Effector memory CD4-positive, alpha-beta T cell (primary cell): ENCODE results near the gene IL6R.
A peak's percentile ranks its signal among the peaks of the same experiment; 100 is the strongest.

Source experiments
- DNase-seq, 3 donors: peaks; one replicate each; pipeline ENCODE4 v3.0.0-alpha.2; 2020
- H3K27ac ChIP-seq: 2 replicates; pipeline ENCODE4 v1.7.0; 2013; ENCODE audit warnings: mild to moderate bottlenecking, low read length, moderate library complexity; ENCODE audit not compliant: insufficient read depth, poor library complexity, severe bottlenecking
- H3K27me3 ChIP-seq: replicated peaks from 2 replicates; pipeline ENCODE4 v1.7.0; 2013; ENCODE audit warnings: mild to moderate bottlenecking, low read length; ENCODE audit not compliant: insufficient read depth, control insufficient read depth, poor library complexity, severe bottlenecking
- H3K36me3 ChIP-seq: 2 replicates; pipeline ENCODE4 v1.7.0; 2013; ENCODE audit warnings: mild to moderate bottlenecking, low read length, moderate library complexity; ENCODE audit not compliant: control insufficient read depth, insufficient read depth
- H3K4me1 ChIP-seq: 2 replicates; pipeline ENCODE4 v1.7.0; 2013; ENCODE audit warnings: low read length, mild to moderate bottlenecking; ENCODE audit not compliant: control insufficient read depth, insufficient read depth, poor library complexity, severe bottlenecking
- H3K4me3 ChIP-seq: 2 replicates; pipeline ENCODE4 v1.7.0; 2013; ENCODE audit warnings: low read length, low read depth, mild to moderate bottlenecking; ENCODE audit not compliant: insufficient read depth, poor library complexity, severe bottlenecking
- H3K9me3 ChIP-seq: 2 replicates; pipeline ENCODE4 v1.7.0; 2013; ENCODE audit warnings: mild to moderate bottlenecking, low read length, moderate library complexity; ENCODE audit not compliant: control insufficient read depth

Gene IL6R

DNA sequence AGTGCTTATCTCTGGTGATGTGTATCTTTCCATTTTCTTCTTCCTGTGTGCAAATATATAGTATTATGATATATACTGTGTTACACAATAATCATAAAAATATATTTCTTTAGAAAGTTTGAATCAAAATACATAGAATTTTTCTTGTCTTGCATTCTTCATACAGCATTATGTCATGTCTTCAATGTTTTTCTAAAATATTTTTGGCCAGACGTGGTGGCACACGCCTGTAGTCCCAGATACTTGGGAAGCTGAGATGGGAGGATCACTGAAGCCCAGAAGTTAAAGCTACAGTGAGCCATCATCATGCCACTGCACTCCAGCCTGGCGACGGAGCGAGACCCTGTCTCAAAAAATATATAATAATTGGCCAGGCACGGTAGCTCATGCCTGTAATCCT, 41.6 kb downstream of the IL6R start:
- DNase-seq: no peak
- Histone ChIP-seq H3K27ac (no peak overlapping the region), H3K4me1 (peaks cover 10% of the 10 kb centered on the region)

DNA sequence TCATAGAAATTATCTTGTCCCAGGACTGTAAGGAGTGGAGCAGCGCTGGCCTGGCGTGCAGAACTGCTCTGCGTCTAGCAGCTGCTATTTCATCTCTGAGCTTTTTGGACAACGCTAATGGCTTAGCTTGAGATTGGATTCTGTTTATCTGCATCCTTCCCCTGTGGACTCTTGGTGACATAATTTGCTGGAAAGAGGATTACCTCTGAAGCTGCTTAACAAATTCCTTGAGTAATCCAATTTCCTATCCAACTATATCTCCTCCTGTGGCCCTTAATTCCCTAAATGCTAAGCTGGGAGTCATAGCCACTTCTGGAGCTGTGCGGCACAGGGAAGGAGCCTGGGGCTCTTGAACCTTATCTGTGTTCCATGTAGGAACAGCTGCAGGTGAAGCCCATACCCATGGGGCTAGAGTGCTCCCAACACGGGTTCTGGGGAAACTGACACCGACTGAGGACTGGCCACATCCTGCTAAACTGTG, 43.2 kb downstream of the IL6R start:
- peaks cover 7% of the 10 kb centered on the region for H3K4me1 ChIP-seq
- H3K9me3 ChIP-seq: no peaks in the 10 kb centered on the region
- DNase-seq: no peak
- no peak overlapping the region for H3K27ac ChIP-seq
- H3K36me3 ChIP-seq: peaks cover 61% of the 10 kb centered on the region
- no peak overlapping the region for H3K4me3 ChIP-seq
- no peaks in the 10 kb centered on the region for H3K27me3 ChIP-seq

More for the DNA sequence above, 41.6 kb downstream of the IL6R start:
- H3K9me3 ChIP-seq: no peaks in the 10 kb centered on the region
- H3K27me3 ChIP-seq: no peaks in the 10 kb centered on the region
- peaks cover 59% of the 10 kb centered on the region for H3K36me3 ChIP-seq
- H3K4me3 ChIP-seq: no peak overlapping the region

DNA sequence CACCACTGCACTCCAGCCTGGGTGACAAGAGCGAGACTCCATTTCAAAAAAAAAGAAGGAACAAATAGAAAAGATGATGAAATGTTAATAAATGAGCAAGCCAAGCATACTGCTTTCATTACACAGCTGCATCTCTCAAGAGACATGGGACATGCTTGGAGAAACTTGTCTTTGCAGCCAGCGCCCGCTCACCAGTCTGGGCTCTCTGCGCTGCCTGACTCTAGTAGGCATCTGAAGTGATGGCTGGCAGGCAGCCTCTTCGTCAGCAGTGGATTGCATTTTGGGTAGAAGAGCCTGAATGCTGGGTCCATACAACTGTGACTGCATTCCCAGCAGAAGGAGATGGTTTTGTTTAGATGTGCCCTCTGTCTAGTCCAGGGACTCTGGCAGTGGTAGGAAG, 48.0 kb downstream of the IL6R start:
- Histone ChIP-seq H3K27me3 (no peaks in the 10 kb centered on the region), H3K4me1 (no peaks in the 10 kb centered on the region), H3K9me3 (no peaks in the 10 kb centered on the region), H3K36me3 (peaks cover 65% of the 10 kb centered on the region), H3K4me3 (no peak overlapping the region), H3K27ac (no peak overlapping the region)
- no peak for DNase-seq

- Histone ChIP-seq H3K27ac (no peak overlapping the region), H3K4me1 (no peaks in the 10 kb centered on the region), H3K27me3 (no peaks in the 10 kb centered on the region), H3K9me3 (no peaks in the 10 kb centered on the region), H3K4me3 (no peak overlapping the region), H3K36me3 (peaks cover 63% of the 10 kb centered on the region)
- no peak for DNase-seq
Observed at GRCh38 chr1:154453574-154454352, 48.6 kb downstream of the IL6R start.

GRCh38 chr1:154454386-154455120, 49.4 kb downstream of the IL6R start:
- Histone ChIP-seq H3K36me3 (peaks cover 58% of the 10 kb centered on the region), H3K4me3 (no peak overlapping the region), H3K4me1 (no peaks in the 10 kb centered on the region), H3K27ac (no peak overlapping the region), H3K9me3 (no peaks in the 10 kb centered on the region), H3K27me3 (no peaks in the 10 kb centered on the region)
- no peak for DNase-seq

DNA sequence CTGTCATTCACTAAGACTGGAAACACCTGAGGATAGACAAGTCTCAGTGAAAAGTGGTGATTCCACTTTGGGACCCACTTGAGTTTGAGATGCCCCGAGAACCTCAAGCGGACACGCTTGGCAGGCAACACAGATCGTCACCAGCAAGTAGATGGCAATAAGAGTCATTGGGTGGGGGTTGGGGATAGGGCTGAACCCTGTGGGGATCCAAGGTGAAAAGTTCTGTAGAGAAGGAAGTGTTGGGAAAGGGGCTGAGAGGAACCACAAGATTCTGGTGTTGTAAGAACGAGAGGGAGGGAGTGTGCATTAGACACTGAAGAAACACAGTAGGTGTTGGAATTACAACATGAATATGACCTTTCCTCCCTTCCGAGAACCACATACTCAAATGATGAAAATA, 51.5 kb downstream of the IL6R start:
- Histone ChIP-seq H3K27me3 (no peaks in the 10 kb centered on the region), H3K9me3 (no peaks in the 10 kb centered on the region), H3K36me3 (peaks cover 42% of the 10 kb centered on the region), H3K27ac (no peak overlapping the region), H3K4me3 (no peak overlapping the region), H3K4me1 (peaks cover 5% of the 10 kb centered on the region)
- DNase-seq: no peak

GRCh38 chr1:154459080-154459479, 53.9 kb downstream of the IL6R start:
- Histone ChIP-seq H3K4me1 (peaks cover 27% of the 10 kb centered on the region), H3K36me3 (peaks cover 25% of the 10 kb centered on the region), H3K9me3 (no peaks in the 10 kb centered on the region), H3K27me3 (no peaks in the 10 kb centered on the region), H3K4me3 (no peak overlapping the region), H3K27ac (peak overlapping the region; percentile 8)
- DNase-seq: no peak

- Histone ChIP-seq H3K4me3 (peak overlapping the region; percentile 8), H3K4me1 (peaks cover 44% of the 10 kb centered on the region), H3K27me3 (no peaks in the 10 kb centered on the region), H3K9me3 (no peaks in the 10 kb centered on the region), H3K36me3 (peaks cover 14% of the 10 kb centered on the region), H3K27ac (peak overlapping the region; percentile 39)
- no peak for DNase-seq
Observed at GRCh38 chr1:154460695-154461260, 55.6 kb downstream of the IL6R start.

- H3K9me3 ChIP-seq: no peaks in the 10 kb centered on the region
- peak overlapping the region; percentile 74 for H3K27ac ChIP-seq
- H3K27me3 ChIP-seq: no peaks in the 10 kb centered on the region
- peak; percentile 29 to 60 (median 59) for DNase-seq
- no peak overlapping the region for H3K4me3 ChIP-seq
- no peaks in the 10 kb centered on the region for H3K36me3 ChIP-seq
- H3K4me1 ChIP-seq: peaks cover 67% of the 10 kb centered on the region
Observed at GRCh38 chr1:154463512-154463990, 58.4 kb downstream of the IL6R start.
